Lower leg skin (tissue), 3 donors: Measurements from ENCODE around the gene TRIM43.
"Not testable (repeated sequence)": the region's sequence is repeated elsewhere in the genome, so short reads cannot be mapped to it uniquely, and the experiment has no call there.

Source experiments
- CTCF ChIP-seq, 3 donors: fragments of 450-650 bp; IDR thresholded peaks; one replicate each; pipeline ENCODE4 v1.5.1; 2016; ENCODE audit warnings: antibody characterized with exemption in 3 of 3, mild to moderate bottlenecking in 3 of 3, moderate library complexity in 2 of 3
- POLR2A ChIP-seq, 2 donors: fragments of 450-650 bp; IDR thresholded peaks; one replicate each; pipeline ENCODE4 v1.6.1; 2016 to 2017; ENCODE audit warnings: antibody characterized with exemption in 2 of 2, mild to moderate bottlenecking in 1 of 2, moderate library complexity in 1 of 2

DNA sequence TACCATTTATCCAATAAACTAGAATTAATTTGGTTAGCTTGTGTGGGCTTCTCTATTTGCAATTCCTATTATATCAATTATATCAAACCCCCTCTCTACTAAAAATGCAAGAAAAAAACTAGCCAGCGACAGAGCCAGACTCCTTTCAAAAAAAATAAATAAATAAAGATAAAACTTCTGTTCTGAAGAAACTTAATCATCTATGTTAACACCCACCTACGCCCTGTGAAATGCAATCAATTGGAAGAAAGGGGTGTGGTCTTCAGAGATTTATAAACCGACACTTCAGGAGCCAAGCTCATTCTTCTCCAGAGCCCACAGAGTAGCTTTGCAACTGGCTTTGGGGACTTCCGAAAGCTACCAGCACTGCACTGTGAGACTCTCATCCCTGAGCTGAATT lies at the start of gene TRIM43:
- not testable (repeated sequence) for TF ChIP-seq CTCF, POLR2A (IDR thresholded peaks at IDR 0.05)
